Activated B cell treated with CpG ODN at 0.5 μM for 24 hours (primary cell): ENCODE results near the gene GNPNAT1. TPM values are rescaled to one million over a fixed set of nuclear protein-coding genes. Genes with fewer than 3 reads are reported as not detected.

Source experiments
- ATAC-seq: fragments of 200-7000 bp; cut with Tn5 transposase; one replicate; pipeline ENCODE4 v1.10.0; 2021; ENCODE audit warnings: low read depth, mild to moderate bottlenecking, moderate library complexity
- CTCF ChIA-PET: fragments of 350-600 bp; sonication (Branson Sonifier 250); formaldehyde crosslinking; loops from one replicate; lab custom pipeline; 2021; ENCODE audit warnings: antibody characterized with exemption; lab: Charles Lee
- POLR2A ChIA-PET: fragments of 350-600 bp; sonication (Branson Sonifier 250); formaldehyde crosslinking; loops from one replicate; lab custom pipeline; 2021; ENCODE audit warnings: antibody characterized with exemption; lab: Charles Lee
- DNase-seq: peaks from one replicate; pipeline ENCODE4 v3.0.0; 2022
- H3K27ac Mint-ChIP-seq: one replicate; pipeline ENCODE4 v1.8.0; 2020; ENCODE audit warnings: mixed read lengths
- H3K27me3 Mint-ChIP-seq: one replicate; pipeline ENCODE4 v1.8.0; 2021; ENCODE audit warnings: mixed read lengths
- H3K36me3 Mint-ChIP-seq: one replicate; pipeline ENCODE4 v1.8.0; 2021; ENCODE audit warnings: low read depth, mixed read lengths
- H3K4me1 Mint-ChIP-seq: one replicate; pipeline ENCODE4 v1.8.0; 2021; ENCODE audit warnings: mixed read lengths
- H3K4me3 Mint-ChIP-seq: one replicate; pipeline ENCODE4 v1.8.0; 2020; ENCODE audit warnings: mild to moderate bottlenecking, mixed read lengths
- H3K9me3 Mint-ChIP-seq: one replicate; pipeline ENCODE4 v1.8.0; 2020; ENCODE audit warnings: mixed read lengths
- intact Hi-C: fragments of 100-400 bp; cut with micrococcal nuclease; formaldehyde crosslinking; loops from one replicate; pipeline ENCODE4 v1.15.1; 2024
- total RNA-seq: library from RNA; stranded (reverse); gene quantifications from 2 replicates; pipeline ENCODE4 v1.2.3, GENCODE V29; 2022
- TF ChIP-seq, protein P1 (sequence below): fragments of 200-600 bp; IDR thresholded peaks from one replicate; pipeline ENCODE4 v1.8.0; 2022; ENCODE audit warnings: antibody characterized with exemption, mild to moderate bottlenecking

Gene GNPNAT1
- 9.7 and 11.4 TPM in 2 replicates for total RNA-seq

DNA sequence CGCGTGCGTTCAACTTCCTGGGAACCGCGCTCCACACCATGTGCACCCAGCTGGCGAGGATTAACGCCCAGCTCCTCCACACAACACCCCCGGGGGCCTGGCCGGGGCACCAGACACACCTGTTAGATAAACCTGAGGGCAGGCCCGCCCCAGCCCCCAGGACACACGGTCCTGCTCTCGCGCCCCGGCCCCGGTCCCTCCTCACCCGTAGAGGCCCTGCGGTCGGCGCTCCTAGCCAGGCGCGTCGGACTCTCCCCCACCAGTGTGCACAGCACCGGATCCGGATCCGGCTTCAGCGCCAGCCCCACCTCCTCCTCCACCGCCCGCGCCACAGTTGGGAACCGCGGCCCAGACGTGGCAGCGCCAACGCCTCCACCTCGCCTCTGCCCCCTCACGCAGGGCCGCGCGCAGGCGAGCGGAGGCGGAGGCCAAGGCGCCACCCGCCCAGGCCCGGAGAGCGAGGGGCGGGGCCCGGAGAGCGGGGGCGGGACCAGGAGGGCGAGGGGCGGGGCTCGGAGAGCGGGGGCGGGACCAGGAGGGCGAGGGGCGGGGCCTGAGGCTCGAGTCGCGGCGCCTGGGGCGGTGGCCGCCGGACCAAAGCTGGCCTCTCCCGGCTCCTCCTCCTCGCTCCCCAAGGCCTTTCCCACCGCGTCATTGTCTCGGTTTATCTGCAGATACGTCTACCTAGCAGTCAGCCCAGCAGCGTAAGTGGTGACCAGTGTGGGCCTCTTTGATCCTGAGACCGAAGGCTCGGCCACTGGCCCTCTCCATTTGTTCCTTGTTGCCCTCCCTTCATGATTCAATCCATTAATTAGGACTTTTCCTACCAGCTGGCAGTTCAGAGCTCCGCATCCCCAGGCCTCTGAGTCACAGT is at the start of gene GNPNAT1:
Gene GNPNAT1 (minus strand): TSS at position 385 of the 874 bp plus-strand sequence. CDS start 6,957 bp downstream, outside the sequence.
- TF ChIP-seq, protein P1, sequence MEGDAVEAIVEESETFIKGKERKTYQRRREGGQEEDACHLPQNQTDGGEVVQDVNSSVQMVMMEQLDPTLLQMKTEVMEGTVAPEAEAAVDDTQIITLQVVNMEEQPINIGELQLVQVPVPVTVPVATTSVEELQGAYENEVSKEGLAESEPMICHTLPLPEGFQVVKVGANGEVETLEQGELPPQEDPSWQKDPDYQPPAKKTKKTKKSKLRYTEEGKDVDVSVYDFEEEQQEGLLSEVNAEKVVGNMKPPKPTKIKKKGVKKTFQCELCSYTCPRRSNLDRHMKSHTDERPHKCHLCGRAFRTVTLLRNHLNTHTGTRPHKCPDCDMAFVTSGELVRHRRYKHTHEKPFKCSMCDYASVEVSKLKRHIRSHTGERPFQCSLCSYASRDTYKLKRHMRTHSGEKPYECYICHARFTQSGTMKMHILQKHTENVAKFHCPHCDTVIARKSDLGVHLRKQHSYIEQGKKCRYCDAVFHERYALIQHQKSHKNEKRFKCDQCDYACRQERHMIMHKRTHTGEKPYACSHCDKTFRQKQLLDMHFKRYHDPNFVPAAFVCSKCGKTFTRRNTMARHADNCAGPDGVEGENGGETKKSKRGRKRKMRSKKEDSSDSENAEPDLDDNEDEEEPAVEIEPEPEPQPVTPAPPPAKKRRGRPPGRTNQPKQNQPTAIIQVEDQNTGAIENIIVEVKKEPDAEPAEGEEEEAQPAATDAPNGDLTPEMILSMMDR = no peak
- peak within 1 kb of the TSS; percentile 77 for H3K27ac Mint-ChIP-seq
- ATAC-seq = peak; percentile 96
- CTCF ChIA-PET = no interaction called here
- no peaks in the 10 kb centered on the region for H3K27me3 Mint-ChIP-seq
- POLR2A ChIA-PET = interaction anchor here (0.7 to 1.2 kb wide), 3 partner anchors 49 to 1605 kb away, joined by 4 to 8 read pairs (median 6); partner anchors contain the start of genes CDKN3, GPR137C and TXNDC16
- H3K4me1 Mint-ChIP-seq = peaks cover 27% of the 10 kb centered on the region
- no peaks in the 10 kb centered on the region for H3K9me3 Mint-ChIP-seq
- H3K4me3 Mint-ChIP-seq = peak within 1 kb of the TSS; percentile 91
- intact Hi-C loops = loop anchor here (1.0 to 10.0 kb wide), 10 partner anchors 61 to 1716 kb away; partner anchors contain the start of genes CDKN3, CGRRF1, DDHD1 and GPR137C
- peak; percentile 79 for DNase-seq
- peaks cover 4% of the 10 kb centered on the region for H3K36me3 Mint-ChIP-seq

DNA sequence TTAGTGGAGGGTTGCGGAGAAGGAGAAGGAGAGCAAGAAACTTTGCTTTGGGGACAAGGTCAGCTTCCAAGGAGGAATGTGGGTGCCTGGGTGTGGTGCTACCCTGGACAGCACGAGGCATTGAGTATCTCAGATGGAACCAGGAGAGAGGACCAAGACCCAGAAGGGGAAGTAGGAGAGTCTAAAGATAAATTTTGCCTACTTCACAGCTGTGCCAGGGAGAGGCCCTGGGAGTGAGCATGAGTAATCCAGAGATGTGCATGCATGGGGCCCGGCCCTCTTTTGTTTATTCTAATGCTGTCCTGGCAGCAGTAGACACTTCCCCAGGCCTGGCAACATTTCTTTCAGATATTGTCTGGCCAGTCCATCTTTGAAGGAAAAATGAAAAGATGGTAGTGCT is 49.5 kb upstream of the GNPNAT1 start:
- ChIA-PET CTCF (interaction anchor here (0.7 kb wide), 1 partner anchor 18 kb away, joined by 3 read pairs; no protein-coding TSS in a partner anchor), POLR2A (no interaction called here)
- peaks cover 2% of the 10 kb centered on the region for H3K27me3 Mint-ChIP-seq
- no peaks in the 10 kb centered on the region for H3K9me3 Mint-ChIP-seq
- no peak overlapping the region for H3K27ac Mint-ChIP-seq
- no peaks in the 10 kb centered on the region for H3K36me3 Mint-ChIP-seq
- H3K4me3 Mint-ChIP-seq = no peak overlapping the region
- H3K4me1 Mint-ChIP-seq = peaks cover 2% of the 10 kb centered on the region
- DNase-seq = no peak
- TF ChIP-seq, protein P1 = no peak
- no peak for ATAC-seq
- intact Hi-C loops = no loop called here

DNA sequence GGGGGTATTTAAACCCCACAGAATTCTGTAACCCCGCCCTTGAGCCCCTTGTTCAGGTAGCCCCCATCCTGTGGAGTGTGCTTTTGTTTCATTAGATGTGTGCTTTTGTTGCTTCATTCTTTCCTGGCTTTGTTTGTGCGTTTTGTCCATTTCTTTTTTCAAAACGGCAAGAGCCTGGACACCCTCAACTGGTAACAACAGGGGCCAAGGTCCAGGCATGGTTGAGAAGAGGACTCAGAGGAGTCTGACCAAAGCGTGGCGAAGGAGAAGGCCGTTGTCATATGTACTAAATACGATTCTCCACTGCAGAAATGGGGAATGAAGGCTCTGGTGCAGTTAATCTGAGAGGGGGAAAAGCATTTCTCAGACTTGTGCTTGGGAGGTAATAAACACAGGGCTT is 46.0 kb upstream of the GNPNAT1 start:
- TF ChIP-seq, protein P1 = no peak
- no peaks in the 10 kb centered on the region for H3K4me1 Mint-ChIP-seq
- ChIA-PET CTCF (no interaction called here), POLR2A (no interaction called here)
- ATAC-seq = no peak
- H3K27me3 Mint-ChIP-seq = peaks cover 4% of the 10 kb centered on the region
- H3K27ac Mint-ChIP-seq = no peak overlapping the region
- H3K9me3 Mint-ChIP-seq = no peaks in the 10 kb centered on the region
- no peaks in the 10 kb centered on the region for H3K36me3 Mint-ChIP-seq
- no peak for DNase-seq
- intact Hi-C loops = no loop called here
- no peak overlapping the region for H3K4me3 Mint-ChIP-seq

DNA sequence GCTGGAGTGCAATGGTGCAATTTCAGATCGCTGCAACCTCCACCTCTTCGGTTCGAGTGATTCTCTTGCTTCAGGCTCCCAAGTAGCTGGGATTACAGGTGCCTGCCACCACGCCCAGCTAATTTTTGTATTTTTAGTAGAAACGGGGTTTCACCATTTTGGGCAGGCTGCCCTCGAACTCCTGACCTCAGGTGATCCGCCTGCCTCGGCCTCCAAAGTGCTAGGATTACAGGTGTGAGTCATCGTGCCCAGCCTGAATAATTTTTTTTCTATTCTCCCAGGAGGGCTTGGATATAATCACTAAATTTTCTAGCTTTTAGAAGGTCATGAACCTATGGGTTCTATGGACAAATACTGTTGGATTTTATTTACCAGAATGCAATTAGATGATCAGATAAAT is 44.7 kb upstream of the GNPNAT1 start:
- TF ChIP-seq, protein P1 = no peak
- H3K9me3 Mint-ChIP-seq = no peaks in the 10 kb centered on the region
- ChIA-PET POLR2A (no interaction called here), CTCF (interaction anchor here (0.7 kb wide), 1 partner anchor 34 kb away, joined by 3 read pairs; no protein-coding TSS in a partner anchor)
- ATAC-seq = no peak
- H3K4me1 Mint-ChIP-seq = no peaks in the 10 kb centered on the region
- no peak overlapping the region for H3K4me3 Mint-ChIP-seq
- no peaks in the 10 kb centered on the region for H3K36me3 Mint-ChIP-seq
- intact Hi-C loops = no loop called here
- H3K27me3 Mint-ChIP-seq = peaks cover 4% of the 10 kb centered on the region
- H3K27ac Mint-ChIP-seq = no peak overlapping the region
- no peak for DNase-seq
